Measurements from ENCODE around the gene NOB1. TPM values are rescaled to one million over a fixed set of nuclear protein-coding genes. Genes with fewer than 3 reads are reported as not detected.
"Not testable (repeated sequence)": the region's sequence is repeated elsewhere in the genome, so short reads cannot be mapped to it uniquely, and the experiment has no call there.

The NOB1 gene
- total RNA-seq (2014; rRNA removed; shearing (Covaris generic); ENCODE audit: low replicate concordance) = 52.8 and 79.0 TPM in 2 replicates

DNA sequence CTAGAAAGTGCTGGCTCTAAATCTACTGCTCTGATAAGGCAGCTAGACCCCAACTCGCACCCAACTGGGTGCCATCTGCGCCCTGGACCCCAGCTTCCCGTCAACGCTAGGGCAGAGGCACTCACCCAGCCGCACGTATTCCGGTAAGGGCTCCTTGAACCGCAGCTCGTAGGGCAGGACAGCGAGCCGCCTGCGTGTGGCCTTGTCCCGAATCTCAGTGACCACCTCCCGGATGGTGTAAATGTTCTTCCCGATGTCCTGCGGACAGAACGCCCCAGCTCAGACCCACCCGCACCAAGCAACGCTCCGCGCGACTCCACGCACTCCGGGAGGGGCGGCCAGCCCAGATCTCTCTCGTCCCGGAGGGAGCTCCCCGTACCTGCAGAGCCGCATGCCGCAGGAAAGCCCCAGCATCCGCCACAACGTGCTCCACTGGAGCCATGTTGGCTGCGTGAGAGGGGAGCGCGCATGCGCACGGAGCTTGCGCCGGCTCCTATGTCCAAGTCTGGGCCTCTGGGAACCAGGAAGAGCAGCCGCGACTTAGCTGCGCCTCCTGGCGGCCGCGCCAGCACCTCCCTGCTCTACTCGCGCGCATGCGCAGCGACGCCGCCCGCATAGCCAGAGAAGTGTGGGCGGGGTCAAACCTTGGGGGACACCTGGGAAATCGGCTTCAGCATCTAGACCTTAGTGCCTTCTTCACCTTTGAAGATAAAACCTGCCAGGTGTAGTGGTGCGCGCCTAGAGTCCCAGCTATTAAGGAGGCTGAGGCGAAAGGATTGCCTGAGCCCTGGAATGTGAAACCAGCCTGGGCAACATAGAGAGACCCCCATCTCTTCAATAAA is at the start of gene NOB1:
NOB1 (minus strand) TSS at position 458 of the 842 bp plus-strand sequence; CDS start at position 442, 16 bp downstream.
- peak; percentile 88 for DNase-seq
- Histone ChIP-seq H3K4me3 (peak within 1 kb of the TSS; percentile 97), H3K36me3 (peaks cover 25% of the 10 kb centered on the region), H3K27me3 (no peaks in the 10 kb centered on the region), H3K9me3 (no peaks in the 10 kb centered on the region)

DNA sequence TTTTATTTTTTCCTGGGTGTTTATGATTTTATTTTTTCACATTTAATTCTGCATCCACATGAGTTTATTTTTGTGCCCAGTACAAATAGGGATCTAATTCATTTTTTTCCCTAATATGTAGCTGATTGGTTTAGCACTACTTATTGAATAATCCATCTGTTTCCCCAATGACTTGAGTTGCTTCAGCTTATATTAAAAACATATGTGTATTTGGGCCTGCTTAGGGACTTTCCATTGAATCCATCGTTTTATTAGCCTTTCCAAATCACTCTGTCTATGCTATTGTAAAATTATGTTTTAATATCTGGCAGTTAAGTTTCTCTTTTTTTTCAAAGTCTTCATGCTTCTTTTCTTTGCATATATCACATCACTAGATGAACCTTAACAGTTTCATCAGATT is 49.6 kb upstream of the NOB1 start:
- Histone ChIP-seq H3K27me3 (no peaks in the 10 kb centered on the region), H3K4me3 (no peak overlapping the region), H3K36me3 (no peaks in the 10 kb centered on the region), H3K9me3 (no peaks in the 10 kb centered on the region)
- no peak for DNase-seq

DNA sequence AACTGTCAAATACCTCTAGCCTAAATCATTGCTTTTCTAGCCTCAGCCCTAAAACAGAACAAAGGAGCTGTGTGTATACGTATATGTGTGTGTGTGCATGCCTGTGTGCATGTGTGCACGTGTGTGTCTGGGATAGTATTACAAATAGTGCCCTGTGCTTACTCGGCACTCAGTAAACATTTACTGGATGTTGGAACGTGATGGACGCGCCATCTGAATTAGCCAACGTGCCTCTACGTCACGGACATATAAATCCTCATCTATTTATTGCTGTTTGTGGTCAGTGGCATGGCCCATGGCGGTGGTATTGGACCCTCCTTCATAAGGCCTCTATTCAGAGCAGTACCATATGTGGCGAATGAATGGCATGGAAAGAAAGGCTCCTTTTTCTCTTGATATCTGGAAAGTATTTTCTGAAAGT is 44.9 kb upstream of the NOB1 start:
- Histone ChIP-seq H3K36me3 (no peaks in the 10 kb centered on the region), H3K4me3 (no peak overlapping the region), H3K9me3 (no peaks in the 10 kb centered on the region), H3K27me3 (no peaks in the 10 kb centered on the region)
- DNase-seq = no peak

DNA sequence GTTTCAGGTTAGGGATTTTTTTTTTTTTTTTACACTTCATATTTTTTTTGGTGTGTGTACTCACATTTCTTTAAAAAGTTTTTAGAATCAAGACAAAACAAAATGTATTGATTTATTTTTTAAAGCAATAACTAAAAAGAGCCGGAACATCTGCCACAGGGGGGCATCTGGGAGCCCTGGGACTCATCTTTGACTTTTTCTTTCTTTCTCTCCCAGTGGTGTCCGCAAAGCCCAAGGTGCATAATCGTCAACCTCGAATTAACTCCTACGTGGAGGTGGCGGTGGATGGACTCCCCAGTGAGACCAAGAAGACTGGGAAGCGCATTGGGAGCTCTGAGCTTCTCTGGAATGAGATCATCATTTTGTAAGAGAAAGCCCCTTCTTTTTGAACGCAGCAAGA is 43.7 kb upstream of the NOB1 start:
- no peaks in the 10 kb centered on the region for H3K9me3 ChIP-seq
- no peak for DNase-seq
- H3K27me3 ChIP-seq = no peaks in the 10 kb centered on the region
- H3K4me3 ChIP-seq = no peak overlapping the region
- no peaks in the 10 kb centered on the region for H3K36me3 ChIP-seq

DNA sequence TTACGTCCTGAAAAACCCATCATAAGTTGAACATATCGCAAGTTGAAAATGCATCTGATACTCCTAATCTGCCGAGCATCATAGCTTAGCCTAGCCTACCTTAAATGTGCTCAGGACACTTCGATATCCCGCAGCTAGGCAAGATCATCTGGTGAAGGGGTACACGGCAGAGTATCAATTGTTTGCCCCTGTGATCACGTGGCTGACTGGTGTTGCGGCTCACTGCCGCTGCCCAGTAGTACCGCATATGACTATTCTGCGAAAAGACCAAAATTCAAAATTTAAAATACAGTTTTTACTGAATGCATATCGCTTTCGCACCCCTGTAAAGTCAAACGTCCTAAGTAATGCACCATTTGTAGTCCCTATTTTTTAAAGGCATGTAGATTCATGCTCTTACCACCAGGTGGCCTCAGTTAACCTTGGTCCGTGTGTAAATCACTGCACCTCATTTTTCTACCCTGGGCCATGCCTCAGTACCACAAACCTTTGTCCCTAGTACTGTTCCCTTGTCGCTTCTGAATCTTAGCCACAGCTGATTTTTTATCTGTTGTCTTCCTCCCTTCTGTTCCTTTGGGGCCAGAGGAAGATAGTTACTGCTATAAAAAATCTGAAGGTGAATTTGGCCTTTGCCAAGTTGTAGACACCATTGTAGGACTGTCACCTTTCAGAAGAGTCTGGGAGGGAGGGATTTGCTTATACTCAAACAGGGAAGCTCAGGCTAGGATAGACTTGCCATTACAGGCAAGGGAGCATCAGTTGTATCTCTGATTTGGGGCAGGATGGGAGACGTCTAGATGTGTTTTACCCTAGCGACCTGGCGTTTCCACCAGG is 41.8 kb upstream of the NOB1 start:
- Histone ChIP-seq H3K27me3 (no peaks in the 10 kb centered on the region), H3K4me3 (no peak overlapping the region), H3K36me3 (no peaks in the 10 kb centered on the region), H3K9me3 (no peaks in the 10 kb centered on the region)
- DNase-seq = no peak

DNA sequence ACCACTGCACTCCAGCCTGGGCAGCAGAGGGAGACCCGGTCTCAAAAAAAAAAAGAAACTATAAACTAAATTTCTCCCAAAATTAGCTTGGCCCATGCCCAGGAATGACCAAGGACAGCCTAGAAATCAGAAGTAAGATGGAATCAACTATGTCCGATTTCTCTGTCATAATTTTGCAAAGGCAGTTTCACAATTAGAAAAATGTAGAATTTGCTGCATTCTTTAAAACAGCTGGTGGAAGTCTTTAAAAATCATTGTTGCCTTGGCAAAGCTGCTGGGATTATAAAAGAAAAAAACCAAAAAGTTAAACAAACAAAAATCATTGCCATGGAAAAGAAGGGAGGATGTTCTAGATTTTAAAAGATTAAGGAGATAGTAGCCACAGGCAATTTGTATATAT is 39.8 kb upstream of the NOB1 start:
- no peaks in the 10 kb centered on the region for H3K36me3 ChIP-seq
- no peaks in the 10 kb centered on the region for H3K27me3 ChIP-seq
- no peaks in the 10 kb centered on the region for H3K9me3 ChIP-seq
- DNase-seq = no peak
- no peak overlapping the region for H3K4me3 ChIP-seq

DNA sequence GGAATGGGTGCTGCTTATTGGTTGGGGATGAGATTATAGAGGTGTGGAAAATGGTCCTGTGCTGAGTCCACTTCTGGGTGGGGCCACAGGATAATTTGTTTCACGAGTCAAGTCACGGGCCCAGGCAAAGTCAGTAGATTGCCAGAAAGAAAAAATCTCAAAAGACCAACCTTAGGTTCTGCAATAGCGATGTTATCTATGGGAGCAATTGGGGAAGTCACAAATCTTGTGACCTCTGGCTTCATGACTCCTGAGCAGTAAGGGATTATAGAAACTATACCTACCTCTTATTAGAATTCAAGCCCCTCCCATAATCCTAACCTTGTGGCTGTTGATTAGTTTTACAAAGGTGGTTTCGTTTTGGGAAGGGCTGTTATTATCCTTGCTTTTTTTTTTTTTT is 38.8 kb upstream of the NOB1 start:
- no peak for DNase-seq

DNA sequence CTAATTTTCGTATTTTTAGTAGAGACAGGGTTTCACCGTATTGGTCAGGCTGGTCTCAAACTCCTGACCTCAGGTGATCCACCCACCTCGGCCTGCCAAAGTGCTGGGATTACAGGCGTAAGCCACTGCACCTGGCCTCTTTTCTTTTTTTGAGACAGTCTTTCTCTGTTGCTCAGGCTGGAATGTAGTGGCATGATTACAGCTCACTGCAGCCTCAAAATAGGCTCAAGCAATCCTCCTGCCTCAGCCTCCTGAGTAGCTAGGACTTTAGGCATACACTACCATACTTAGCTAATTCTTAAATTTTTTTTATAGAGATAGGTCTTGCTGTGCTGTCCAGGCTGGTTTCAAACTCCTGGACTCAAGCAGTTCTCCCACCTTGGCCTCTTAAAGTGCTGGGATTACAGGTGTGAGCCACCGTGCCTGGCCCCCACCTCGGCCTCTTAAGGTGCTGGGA is 36.7 kb upstream of the NOB1 start:
- H3K9me3 ChIP-seq, DNase-seq, H3K27me3 ChIP-seq, H3K4me3 ChIP-seq, H3K36me3 ChIP-seq: not testable (repeated sequence)

More for the DNA sequence above, 38.8 kb upstream of the NOB1 start:
- Histone ChIP-seq H3K27me3 (no peaks in the 10 kb centered on the region), H3K4me3 (no peak overlapping the region), H3K9me3 (no peaks in the 10 kb centered on the region), H3K36me3 (no peaks in the 10 kb centered on the region)

DNA sequence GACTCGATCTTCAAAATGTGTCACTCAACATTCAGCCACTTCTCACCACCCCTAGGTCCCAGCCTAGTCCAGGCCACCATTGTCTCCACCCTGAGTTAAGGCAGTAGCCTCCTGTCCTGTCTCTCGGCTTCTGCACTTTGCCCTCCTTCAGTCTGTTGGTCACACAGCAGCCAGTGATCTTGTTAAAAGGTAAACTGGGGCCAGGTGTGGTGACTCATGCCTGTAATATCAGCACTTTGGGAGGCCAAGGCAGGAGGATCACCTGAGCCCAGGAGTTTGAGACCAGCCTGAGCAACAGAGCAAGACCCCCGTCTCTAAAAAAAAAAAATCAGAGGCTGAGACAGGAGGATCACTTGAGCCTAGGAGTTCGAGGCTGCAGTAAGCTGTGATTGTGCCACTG is 33.2 kb upstream of the NOB1 start:
- Histone ChIP-seq H3K27me3 (no peaks in the 10 kb centered on the region), H3K9me3 (no peaks in the 10 kb centered on the region), H3K4me3 (no peak overlapping the region), H3K36me3 (no peaks in the 10 kb centered on the region)
- no peak for DNase-seq

DNA sequence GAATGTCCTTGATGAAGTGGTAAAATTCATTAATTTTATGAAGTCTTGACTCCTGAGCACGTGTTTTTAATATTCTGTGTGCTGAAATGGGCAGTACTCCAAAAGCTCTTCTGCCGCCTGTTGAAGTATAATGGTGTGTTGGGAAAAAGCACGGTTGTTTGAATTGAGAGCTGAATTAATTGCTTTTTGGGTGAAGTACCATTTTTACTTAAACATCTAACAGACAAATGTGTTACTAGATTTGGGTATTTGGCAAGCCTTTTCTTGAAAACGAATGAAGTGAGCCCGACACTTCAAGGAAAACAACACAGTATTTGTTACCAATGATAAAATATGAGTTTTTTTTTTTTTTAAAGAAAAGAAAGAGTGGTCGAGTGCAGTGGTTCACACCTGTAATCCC is 29.9 kb upstream of the NOB1 start:
- Histone ChIP-seq H3K36me3 (no peaks in the 10 kb centered on the region), H3K27me3 (no peaks in the 10 kb centered on the region), H3K9me3 (no peaks in the 10 kb centered on the region), H3K4me3 (no peak overlapping the region)
- DNase-seq = no peak

DNA sequence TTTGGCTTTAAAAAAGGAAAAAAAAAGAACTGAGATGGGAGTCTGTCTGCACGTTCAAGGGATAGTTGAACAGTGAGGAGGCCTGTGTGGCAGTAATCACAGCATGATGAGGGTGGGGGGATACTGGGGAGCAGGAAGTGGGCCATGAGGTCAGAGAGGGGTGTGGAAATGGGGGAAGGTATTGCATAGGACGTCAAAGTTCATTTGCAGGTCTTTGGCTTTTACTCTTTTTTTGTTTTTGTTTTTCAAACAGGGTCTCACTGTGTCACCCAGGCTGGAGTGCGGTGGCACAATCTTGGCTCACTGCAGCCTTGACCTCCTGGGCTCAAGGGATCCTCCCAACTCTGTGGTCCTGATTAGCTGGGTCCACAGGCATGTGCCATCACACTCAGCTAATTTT is 26.4 kb upstream of the NOB1 start:
- Histone ChIP-seq H3K27me3 (no peaks in the 10 kb centered on the region), H3K9me3 (no peaks in the 10 kb centered on the region), H3K36me3 (no peaks in the 10 kb centered on the region), H3K4me3 (no peak overlapping the region)
- DNase-seq = no peak

DNA sequence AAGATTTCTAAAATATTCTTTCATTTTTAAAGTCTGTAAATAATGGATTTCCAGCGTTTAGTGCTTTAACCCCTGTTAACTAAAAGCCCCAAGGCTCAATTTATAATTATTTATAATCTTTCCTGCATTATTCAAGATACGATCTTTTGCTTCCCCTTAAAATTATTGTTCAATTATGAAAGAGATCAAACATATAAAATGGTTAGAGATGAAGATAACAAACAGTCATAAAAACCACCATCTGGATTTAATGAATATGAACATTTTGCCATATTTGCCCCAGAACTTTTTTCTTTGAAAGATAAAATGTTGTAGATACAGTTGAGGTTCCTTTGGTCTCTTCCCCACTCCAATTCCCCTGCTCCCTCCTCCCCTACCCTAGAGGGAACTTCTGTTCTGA is 25.0 kb upstream of the NOB1 start:
- Histone ChIP-seq H3K4me3 (no peak overlapping the region), H3K36me3 (no peaks in the 10 kb centered on the region), H3K27me3 (no peaks in the 10 kb centered on the region), H3K9me3 (no peaks in the 10 kb centered on the region)
- no peak for DNase-seq

DNA sequence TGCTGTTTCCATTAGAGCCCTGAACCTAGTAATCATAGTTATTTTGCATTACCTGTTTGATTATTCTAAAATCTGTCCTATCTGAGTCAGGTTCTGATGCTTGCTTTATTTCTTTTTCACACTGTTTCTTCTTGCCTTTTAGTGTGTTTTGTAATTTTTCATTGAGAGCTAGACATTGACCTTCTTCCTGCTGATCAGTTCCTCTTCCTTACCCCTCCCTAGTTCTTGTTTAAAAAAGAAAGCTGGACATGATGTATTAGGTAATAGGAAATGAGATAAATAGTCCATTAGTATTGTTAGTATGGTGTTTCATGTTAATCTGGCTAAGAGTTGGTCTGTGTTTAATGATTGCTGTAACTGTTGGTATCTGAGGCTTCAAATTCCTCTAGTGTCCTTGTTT is 20.8 kb upstream of the NOB1 start:
- Histone ChIP-seq H3K4me3 (no peak overlapping the region), H3K9me3 (no peaks in the 10 kb centered on the region), H3K36me3 (no peaks in the 10 kb centered on the region), H3K27me3 (no peaks in the 10 kb centered on the region)
- DNase-seq = no peak

DNA sequence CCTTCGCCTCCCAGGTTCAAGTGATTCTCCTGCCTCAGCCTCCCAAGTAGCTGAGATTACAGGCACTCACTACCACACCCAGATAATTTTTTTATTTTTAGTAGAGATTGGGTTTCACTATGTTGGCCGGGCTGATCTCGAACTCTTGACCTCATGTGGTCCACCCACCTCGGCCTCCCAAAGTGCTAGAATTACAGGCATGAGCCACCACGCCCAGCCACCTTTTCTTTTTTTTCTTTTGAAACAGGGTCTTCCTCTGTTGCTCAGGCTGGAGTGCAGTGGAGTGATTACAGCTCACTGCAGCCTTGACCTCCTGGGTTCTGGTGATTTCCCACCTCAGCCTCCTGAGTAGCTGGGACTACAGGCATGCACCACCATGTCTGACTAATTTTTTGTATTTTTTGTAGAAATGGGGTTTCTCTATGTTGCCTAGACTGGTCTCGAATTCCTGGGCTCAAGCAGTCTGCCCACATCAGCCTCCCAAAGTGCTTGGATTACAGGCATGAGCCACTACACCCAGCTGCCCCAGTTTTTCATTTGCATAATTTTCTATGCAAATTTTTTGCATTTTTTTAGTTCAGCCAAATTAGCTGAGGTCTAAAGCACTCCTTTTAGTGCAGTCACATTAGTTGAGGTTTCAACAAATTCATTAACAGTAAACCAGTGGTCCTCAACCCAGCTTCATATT is 18.7 kb upstream of the NOB1 start:
- Histone ChIP-seq H3K36me3 (no peaks in the 10 kb centered on the region), H3K4me3 (no peak overlapping the region), H3K9me3 (no peaks in the 10 kb centered on the region), H3K27me3 (no peaks in the 10 kb centered on the region)
- no peak for DNase-seq

DNA sequence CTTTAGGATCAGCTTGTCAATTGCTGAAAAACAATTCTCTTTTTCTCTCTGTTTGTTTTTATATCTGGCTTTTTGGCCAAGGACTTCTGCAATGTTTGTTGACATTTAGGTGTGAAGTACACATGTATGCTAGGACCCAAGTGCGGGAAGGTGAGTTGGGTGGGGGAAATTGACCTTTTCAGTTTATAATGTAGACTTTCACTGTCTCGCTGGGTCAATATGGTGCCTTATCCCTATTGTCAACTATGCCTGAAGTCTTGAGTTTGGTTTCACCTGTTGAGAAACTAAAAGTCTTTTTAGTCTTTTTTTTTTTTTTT is 16.9 kb upstream of the NOB1 start:
- no peaks in the 10 kb centered on the region for H3K9me3 ChIP-seq
- no peak for DNase-seq
- no peaks in the 10 kb centered on the region for H3K36me3 ChIP-seq

DNA sequence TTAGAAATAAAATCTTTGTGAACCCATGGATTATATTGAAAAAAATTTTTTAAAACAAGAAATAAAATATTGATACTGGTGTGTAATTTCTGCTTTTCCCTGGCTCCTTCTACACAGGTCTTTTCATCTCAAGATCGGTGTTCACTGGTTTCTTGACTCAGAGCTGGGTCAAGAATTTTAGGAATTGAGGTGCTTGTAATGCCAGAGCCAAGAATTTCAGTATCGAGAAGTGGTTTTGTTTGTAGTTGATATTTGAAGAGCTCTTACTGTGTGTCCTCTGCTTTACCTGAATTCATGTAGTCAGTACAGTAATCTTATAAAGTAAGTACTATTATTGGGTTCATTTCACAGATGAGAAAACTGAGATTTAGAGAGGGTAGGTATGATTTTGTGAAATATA is 14.7 kb upstream of the NOB1 start:
- Histone ChIP-seq H3K36me3 (no peaks in the 10 kb centered on the region), H3K27me3 (no peaks in the 10 kb centered on the region), H3K9me3 (no peaks in the 10 kb centered on the region), H3K4me3 (no peak overlapping the region)
- no peak for DNase-seq

More for the DNA sequence above, 16.9 kb upstream of the NOB1 start:
- H3K4me3 ChIP-seq = no peak overlapping the region
- H3K27me3 ChIP-seq = no peaks in the 10 kb centered on the region

DNA sequence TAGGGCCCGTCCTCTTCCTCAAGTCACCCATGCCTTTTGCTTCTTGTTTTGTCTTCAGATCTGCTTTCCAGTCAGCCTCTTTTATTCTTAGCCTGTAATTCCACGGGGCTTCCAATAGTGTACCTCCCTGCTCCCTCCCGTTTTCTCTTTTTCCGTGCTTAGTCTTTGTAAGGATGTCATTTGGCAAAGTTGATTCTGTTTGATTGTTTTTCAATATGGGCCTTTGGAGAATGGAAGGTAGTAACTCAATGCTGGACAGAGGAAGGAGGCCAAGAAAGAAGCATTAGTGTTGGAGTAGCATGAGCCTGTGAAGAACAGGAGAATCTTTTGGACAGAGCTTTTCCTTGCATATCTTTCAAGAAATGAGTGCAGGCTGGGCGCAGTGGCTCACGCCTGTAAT is 13.9 kb upstream of the NOB1 start:
- DNase-seq = no peak
- H3K4me3 ChIP-seq = no peak overlapping the region
- H3K36me3 ChIP-seq = no peaks in the 10 kb centered on the region
- no peaks in the 10 kb centered on the region for H3K9me3 ChIP-seq
- no peaks in the 10 kb centered on the region for H3K27me3 ChIP-seq

Data from MG63 (cell line).